ENCODE measurements around the gene MAPKBP1. TPM values are rescaled to one million over a fixed set of nuclear protein-coding genes. Genes with fewer than 3 reads are reported as not detected.
"Not testable (repeated sequence)": the region's sequence is repeated elsewhere in the genome, so short reads cannot be mapped to it uniquely, and the experiment has no call there.

MAPKBP1 gene
- total and polyA plus RNA-seq, 2 of the 4 experiments (the other 2 are of a cell fraction), result 12.5 to 15.3 TPM

GRCh38 chr15:41829959-41830646 lies 55.8 kb downstream of the MAPKBP1 start:
- Histone ChIP-seq H2AK9ac (replicated peaks; ENCODE audit: low read depth, low read length, poor library complexity) (peak overlapping the region; percentile 48), H4K8ac (ENCODE audit: low read depth in 2 of 2, low read length in 2 of 2) (no peak overlapping the region), H3K4me3 (ENCODE audit: insufficient read depth, low read depth, low read length) (no peak overlapping the region), H4K20me1 (ENCODE audit: insufficient read depth, low read length) (peaks cover 10% of the 10 kb centered on the region), H2BK120ac (ENCODE audit: low read depth, low read length) (no peak overlapping the region), H2BK5ac (ENCODE audit: low read depth, low read length, poor library complexity, severe bottlenecking) (no peak overlapping the region), H3K18ac (ENCODE audit: low read depth, low read length) (no peak overlapping the region), H3K4me1 (ENCODE audit: control insufficient read depth, insufficient read depth, low read length) (peaks cover 2% of the 10 kb centered on the region; the same call in 1 of the 2 replicates), H3K23ac (ENCODE audit: low read depth, low read length) (no peak overlapping the region), H2AK5ac (ENCODE audit: low read depth, low read length) (no peak overlapping the region), H2AFZ (replicated peaks; ENCODE audit: low read length, poor library complexity) (no peak overlapping the region), H2BK20ac (ENCODE audit: low read depth, low read length) (no peak overlapping the region), H3K27me3 (ENCODE audit: control insufficient read depth, insufficient read depth, low read length) (no peaks in the 10 kb centered on the region), H3K9me3 (ENCODE audit: control insufficient read depth, insufficient read depth, low read length) (no peaks in the 10 kb centered on the region), H3K14ac (replicated peaks; ENCODE audit: low read depth, low read length) (no peak overlapping the region), H3K4ac (ENCODE audit: low read depth, low read length) (no peak overlapping the region), H3K56ac (ENCODE audit: extremely low read depth, insufficient read depth, low read length) (no peak overlapping the region), H3K9ac (ENCODE audit: low read depth, low read length) (no peak overlapping the region), H4K5ac (ENCODE audit: low read depth, low read length) (no peak overlapping the region), H3K36me3 (ENCODE audit: control insufficient read depth, insufficient read depth, low read length) (peaks cover 13% of the 10 kb centered on the region), H3K4me2 (ENCODE audit: low read depth, low read length) (no peak overlapping the region), H3K9me1 (ENCODE audit: insufficient read depth, low read length) (peaks cover 11% of the 10 kb centered on the region; the same call in 1 of the 2 replicates), H3K27ac (ENCODE audit: insufficient read depth, low read length) (no peak overlapping the region), H3K79me1 (ENCODE audit: low read depth in 1 of 2, low read length in 2 of 2) (peaks cover 17 to 30% of the 10 kb centered on the region in 2 experiments), H2BK15ac (ENCODE audit: low read depth, low read length) (no peak overlapping the region), H4K91ac (ENCODE audit: insufficient read depth, low read depth, low read length) (no peak overlapping the region)
- in situ Hi-C loops (cut with MboI; ENCODE audit: low sequenced_read_pairs), result no loop called here
- ChIA-PET CTCF (no interaction called here), POLR2A (ENCODE audit: unreplicated experiment) (no interaction called here)
- ATAC-seq (ENCODE audit: low read depth), result no peak
- BruUV-seq (replicated peaks), result no TSS peak
- WGBS, 2 experiments (ENCODE audit: extremely low coverage in 2 of 2, insufficient read length in 1 of 2), result 100% methylated on average over 2 of the region's 13 CpGs; no CpG with 5 or more reads in 1 of the 2 experiments
- TF ChIP-seq ELK1 (IDR thresholded peaks at IDR 0.05; ENCODE audit: borderline replicate concordance, low read depth, low read length), result no peak
- TF ChIP-seq USF2 (IDR thresholded peaks at IDR 0.05; ENCODE audit: low read depth, low read length), result no peak
- no peak for TF ChIP-seq MAFK (IDR thresholded peaks at IDR 0.05; ENCODE audit: low read depth, low read length)
- TF ChIP-seq CHD1 (IDR thresholded peaks at IDR 0.05; ENCODE audit: low read depth, low read length), result no peak
- DNase-seq, result no peak
- dilution Hi-C loops (cut with HindIII; ENCODE audit: low sequenced_read_pairs, unreplicated experiment), result no loop called here
- intact Hi-C loops (cut with micrococcal nuclease), result no loop called here

GRCh38 chr15:41831291-41831690 lies 57.0 kb downstream of the MAPKBP1 start:
- H2AK9ac ChIP-seq (replicated peaks; ENCODE audit: low read depth, low read length, poor library complexity); intact Hi-C loops (cut with micrococcal nuclease); H4K91ac ChIP-seq (ENCODE audit: insufficient read depth, low read depth, low read length); H3K4me3 ChIP-seq (ENCODE audit: insufficient read depth, low read depth, low read length); H3K27ac ChIP-seq (ENCODE audit: insufficient read depth, low read length); H3K18ac ChIP-seq (ENCODE audit: low read depth, low read length); H4K20me1 ChIP-seq (ENCODE audit: insufficient read depth, low read length); H3K56ac ChIP-seq (ENCODE audit: extremely low read depth, insufficient read depth, low read length); H2BK20ac ChIP-seq (ENCODE audit: low read depth, low read length); in situ Hi-C loops (cut with MboI; ENCODE audit: low sequenced_read_pairs); H2BK120ac ChIP-seq (ENCODE audit: low read depth, low read length); dilution Hi-C loops (cut with HindIII; ENCODE audit: low sequenced_read_pairs, unreplicated experiment); H3K23ac ChIP-seq (ENCODE audit: low read depth, low read length); H3K14ac ChIP-seq (replicated peaks; ENCODE audit: low read depth, low read length); H4K5ac ChIP-seq (ENCODE audit: low read depth, low read length); H3K9ac ChIP-seq (ENCODE audit: low read depth, low read length); H3K4ac ChIP-seq (ENCODE audit: low read depth, low read length); DNase-seq; H3K4me1 ChIP-seq (ENCODE audit: control insufficient read depth, insufficient read depth, low read length); POLR2A ChIA-PET (ENCODE audit: unreplicated experiment); H3K27me3 ChIP-seq (ENCODE audit: control insufficient read depth, insufficient read depth, low read length); H2BK5ac ChIP-seq (ENCODE audit: low read depth, low read length, poor library complexity, severe bottlenecking); H2BK15ac ChIP-seq (ENCODE audit: low read depth, low read length); H3K36me3 ChIP-seq (ENCODE audit: control insufficient read depth, insufficient read depth, low read length); H2AK5ac ChIP-seq (ENCODE audit: low read depth, low read length); ATAC-seq (ENCODE audit: low read depth); BruUV-seq (replicated peaks); H2AFZ ChIP-seq (replicated peaks; ENCODE audit: low read length, poor library complexity); H4K8ac ChIP-seq (ENCODE audit: low read depth in 2 of 2, low read length in 2 of 2); H3K4me2 ChIP-seq (ENCODE audit: low read depth, low read length); H3K9me3 ChIP-seq (ENCODE audit: control insufficient read depth, insufficient read depth, low read length); CTCF ChIA-PET: not testable (repeated sequence)
- peaks cover 11% of the 10 kb centered on the region; the same call in 1 of the 2 replicates for H3K9me1 ChIP-seq (ENCODE audit: insufficient read depth, low read length)
- peaks cover 17 to 30% of the 10 kb centered on the region in 2 experiments for H3K79me1 ChIP-seq (ENCODE audit: low read depth in 1 of 2, low read length in 2 of 2)
- WGBS, 2 experiments (ENCODE audit: extremely low coverage in 2 of 2, insufficient read length in 1 of 2), result 70% methylated on average over 3 of the region's 4 CpGs; no CpG with 5 or more reads in 1 of the 2 experiments
